Naive B cell (primary cell): ENCODE data around the gene NTM. TPM values are rescaled to one million over a fixed set of nuclear protein-coding genes. Genes with fewer than 3 reads are reported as not detected.

Experiments used
- ATAC-seq, 2 donors: fragments of 150-1000 bp; cut with Tn5 transposase; 2 replicates each; pipeline ENCODE4 v1.10.0; 2021; ENCODE audit warnings: low read depth in 2 of 2, mild to moderate bottlenecking in 2 of 2, moderate library complexity in 2 of 2
- DNase-seq: peaks from one replicate; pipeline ENCODE4 v3.0.0; 2022
- H3K27ac Mint-ChIP-seq, 6 donors: one replicate each; pipeline ENCODE4 v1.8.0; 2020 to 2022; ENCODE audit warnings: mild to moderate bottlenecking in 6 of 6, mixed read lengths in 6 of 6, moderate library complexity in 5 of 6, inconsistent platforms in 2 of 6
- H3K27me3 Mint-ChIP-seq, 3 donors: one replicate each; pipeline ENCODE4 v1.8.0; 2021 to 2022; ENCODE audit warnings: mixed read lengths in 3 of 3, mild to moderate bottlenecking in 1 of 3
- H3K36me3 Mint-ChIP-seq, 2 donors: one replicate each; pipeline ENCODE4 v1.8.0; 2020 to 2022; ENCODE audit warnings: mixed read lengths in 2 of 2, inconsistent platforms in 1 of 2, mild to moderate bottlenecking in 1 of 2
- H3K4me1 Mint-ChIP-seq, 3 donors: one replicate each; pipeline ENCODE4 v1.8.0; 2020 to 2022; ENCODE audit warnings: mixed read lengths in 3 of 3, inconsistent platforms in 1 of 3, mild to moderate bottlenecking in 1 of 3, moderate library complexity in 1 of 3
- H3K4me3 Mint-ChIP-seq, 8 donors: one replicate each; pipeline ENCODE4 v1.8.0; 2020 to 2022; ENCODE audit warnings: mild to moderate bottlenecking in 8 of 8, mixed read lengths in 8 of 8, moderate library complexity in 8 of 8, inconsistent platforms in 2 of 8
- H3K9me3 Mint-ChIP-seq, 7 donors: one replicate each; pipeline ENCODE4 v1.8.0; 2020 to 2022; ENCODE audit warnings: mixed read lengths in 7 of 7, mild to moderate bottlenecking in 5 of 7, inconsistent platforms in 2 of 7, moderate library complexity in 1 of 7
- polyA plus RNA-seq, 6 donors: library from polyadenylated mRNA; unstranded; fragments of 300-500 nt; fragmentation: Illumina TruSeq; gene quantifications; one replicate each; pipeline ENCODE4 v1.2.3, GENCODE V29; 2021; ENCODE audit warnings: low read depth in 6 of 6

NTM gene
- polyA plus RNA-seq, 6 donors from 2014 or later, result not detected

DNA sequence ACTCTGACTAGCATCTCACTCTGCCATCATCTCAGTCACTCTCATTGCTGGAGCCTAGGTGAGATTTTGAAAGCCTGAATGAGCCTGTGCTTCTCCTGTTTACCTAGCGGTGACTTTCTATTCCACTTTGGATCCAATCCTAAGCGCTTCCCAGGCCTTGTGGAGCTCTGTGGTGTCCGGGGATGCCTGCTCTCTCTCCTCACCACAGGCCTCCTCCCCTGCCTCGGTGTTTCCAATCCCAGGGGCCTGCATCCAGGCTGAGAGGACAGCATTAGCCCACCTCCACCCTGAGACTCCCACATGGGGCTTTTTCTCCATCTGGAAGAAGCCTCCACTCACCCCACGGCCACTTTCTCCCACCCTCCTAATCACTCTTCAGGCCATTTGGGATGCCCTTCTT is 380.3 kb downstream of the NTM start:
- ATAC-seq (no peak), DNase-seq (no peak)
- H3K4me1 Mint-ChIP-seq, result no peaks in the 10 kb centered on the region
- peaks cover 0 to 17% (median 6%) of the 10 kb centered on the region in 3 donors for H3K27me3 Mint-ChIP-seq
- H3K9me3 Mint-ChIP-seq, result peaks cover 0 to 15% (median 6%) of the 10 kb centered on the region in 7 donors
- no peak overlapping the region for H3K4me3 Mint-ChIP-seq
- no peak overlapping the region for H3K27ac Mint-ChIP-seq
- no peaks in the 10 kb centered on the region for H3K36me3 Mint-ChIP-seq

DNA sequence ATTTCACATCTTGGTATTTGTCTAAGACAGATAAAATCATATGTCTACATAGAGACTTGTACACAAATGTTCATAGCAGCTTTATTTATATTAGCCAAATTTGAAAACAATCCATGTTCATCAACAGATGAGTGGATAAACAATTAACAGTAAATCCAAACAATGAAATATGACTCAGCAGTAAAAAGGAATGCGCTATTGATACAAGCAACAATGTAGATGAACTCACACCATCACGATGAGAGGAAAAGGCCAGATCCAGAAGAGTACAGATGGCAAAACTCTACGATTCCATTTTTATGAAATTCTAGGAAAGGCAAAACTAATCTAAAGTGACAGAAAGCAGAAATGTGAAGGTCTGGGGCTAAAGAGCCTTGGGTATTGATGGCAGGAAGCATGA is 384.3 kb downstream of the NTM start:
- peaks cover 0 to 15% (median 6%) of the 10 kb centered on the region in 7 donors for H3K9me3 Mint-ChIP-seq
- ATAC-seq (no peak), DNase-seq (no peak)
- no peaks in the 10 kb centered on the region for H3K4me1 Mint-ChIP-seq
- no peak overlapping the region for H3K27ac Mint-ChIP-seq
- no peak overlapping the region for H3K4me3 Mint-ChIP-seq
- H3K36me3 Mint-ChIP-seq, result no peaks in the 10 kb centered on the region
- peaks cover 0 to 6% (median 0%) of the 10 kb centered on the region in 3 donors for H3K27me3 Mint-ChIP-seq

DNA sequence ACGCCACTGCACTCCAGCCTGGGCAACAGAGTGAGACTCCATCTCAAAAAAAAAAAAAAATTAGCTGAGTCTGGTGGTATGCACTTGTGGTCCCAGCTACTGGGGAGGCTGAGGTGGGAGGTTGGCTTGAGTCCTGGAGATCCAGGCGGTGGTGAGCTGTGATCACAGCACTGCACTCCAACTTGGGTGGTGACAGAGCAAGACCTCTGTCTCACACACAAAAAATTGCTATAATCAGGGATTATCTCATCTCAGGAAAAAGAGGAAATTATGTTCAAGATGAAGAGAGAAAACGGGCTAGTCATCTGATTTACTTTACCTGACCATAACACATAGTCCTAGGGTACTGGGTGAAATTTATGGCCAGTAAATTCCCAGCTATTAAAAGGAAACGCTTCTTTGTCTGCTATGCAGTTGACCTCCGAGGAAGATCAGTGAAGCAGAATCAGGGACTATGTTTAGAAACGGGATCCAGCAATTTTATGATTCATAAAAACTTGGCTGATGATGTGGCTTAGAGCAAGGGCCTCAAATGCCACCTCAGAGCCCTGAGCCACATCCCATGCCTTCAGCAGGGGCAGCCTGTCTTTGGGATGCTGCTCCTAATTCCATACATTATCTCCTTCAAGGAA is 386.2 kb downstream of the NTM start:
- no peak overlapping the region for H3K4me3 Mint-ChIP-seq
- no peak for ATAC-seq
- H3K4me1 Mint-ChIP-seq, result no peaks in the 10 kb centered on the region
- no peak overlapping the region for H3K27ac Mint-ChIP-seq
- no peaks in the 10 kb centered on the region for H3K36me3 Mint-ChIP-seq
- DNase-seq, result no peak
- H3K9me3 Mint-ChIP-seq, result peaks cover 0 to 19% (median 9%) of the 10 kb centered on the region in 7 donors
- H3K27me3 Mint-ChIP-seq, result no peaks in the 10 kb centered on the region

DNA sequence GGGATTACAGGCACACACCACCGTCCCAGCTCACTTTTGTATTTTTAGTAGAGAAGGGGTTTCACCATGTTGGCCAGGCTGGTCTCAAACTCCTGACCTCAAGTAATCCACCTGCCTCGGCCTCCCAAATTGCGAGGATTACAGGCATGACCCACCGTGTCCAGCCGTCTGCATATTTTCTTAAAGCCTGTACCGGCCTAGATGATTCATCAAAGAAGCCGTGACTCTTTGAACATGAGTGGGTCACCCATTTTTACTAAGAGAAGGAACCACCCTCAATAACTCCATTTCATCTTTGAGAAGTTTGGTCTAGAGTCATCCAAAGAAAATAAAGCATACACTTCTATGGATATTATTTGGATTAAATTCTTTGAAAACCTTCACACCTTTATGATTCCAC is 388.3 kb downstream of the NTM start:
- H3K36me3 Mint-ChIP-seq, result no peaks in the 10 kb centered on the region
- no peak overlapping the region for H3K4me3 Mint-ChIP-seq
- H3K9me3 Mint-ChIP-seq, result peaks cover 0 to 12% (median 4%) of the 10 kb centered on the region in 7 donors
- no peak overlapping the region for H3K27ac Mint-ChIP-seq
- no peak for DNase-seq
- ATAC-seq, result no peak
- no peaks in the 10 kb centered on the region for H3K4me1 Mint-ChIP-seq
- no peaks in the 10 kb centered on the region for H3K27me3 Mint-ChIP-seq

DNA sequence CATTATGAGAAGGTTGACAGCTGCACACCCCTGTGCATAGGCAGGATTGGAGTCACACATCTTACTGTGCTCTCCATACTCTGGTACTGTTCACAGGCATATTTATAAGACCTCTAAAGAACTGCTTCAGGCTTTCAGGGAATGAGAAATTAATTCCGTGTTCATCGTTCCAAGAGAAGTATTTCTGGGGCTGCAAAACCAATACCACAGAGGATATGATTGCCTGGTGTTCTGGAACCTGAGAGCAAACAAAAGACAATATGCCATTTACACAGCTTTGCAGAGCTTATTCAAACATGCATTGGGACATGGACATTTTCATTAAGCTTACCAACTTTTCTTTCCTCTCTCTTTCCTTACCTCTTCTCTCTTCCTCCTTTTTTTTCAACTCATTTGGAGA is 388.7 kb downstream of the NTM start:
- DNase-seq (no peak), ATAC-seq (no peak)
- no peaks in the 10 kb centered on the region for H3K27me3 Mint-ChIP-seq
- peaks cover 0 to 12% (median 4%) of the 10 kb centered on the region in 7 donors for H3K9me3 Mint-ChIP-seq
- H3K36me3 Mint-ChIP-seq, result no peaks in the 10 kb centered on the region
- no peaks in the 10 kb centered on the region for H3K4me1 Mint-ChIP-seq
- no peak overlapping the region for H3K4me3 Mint-ChIP-seq
- no peak overlapping the region for H3K27ac Mint-ChIP-seq

DNA sequence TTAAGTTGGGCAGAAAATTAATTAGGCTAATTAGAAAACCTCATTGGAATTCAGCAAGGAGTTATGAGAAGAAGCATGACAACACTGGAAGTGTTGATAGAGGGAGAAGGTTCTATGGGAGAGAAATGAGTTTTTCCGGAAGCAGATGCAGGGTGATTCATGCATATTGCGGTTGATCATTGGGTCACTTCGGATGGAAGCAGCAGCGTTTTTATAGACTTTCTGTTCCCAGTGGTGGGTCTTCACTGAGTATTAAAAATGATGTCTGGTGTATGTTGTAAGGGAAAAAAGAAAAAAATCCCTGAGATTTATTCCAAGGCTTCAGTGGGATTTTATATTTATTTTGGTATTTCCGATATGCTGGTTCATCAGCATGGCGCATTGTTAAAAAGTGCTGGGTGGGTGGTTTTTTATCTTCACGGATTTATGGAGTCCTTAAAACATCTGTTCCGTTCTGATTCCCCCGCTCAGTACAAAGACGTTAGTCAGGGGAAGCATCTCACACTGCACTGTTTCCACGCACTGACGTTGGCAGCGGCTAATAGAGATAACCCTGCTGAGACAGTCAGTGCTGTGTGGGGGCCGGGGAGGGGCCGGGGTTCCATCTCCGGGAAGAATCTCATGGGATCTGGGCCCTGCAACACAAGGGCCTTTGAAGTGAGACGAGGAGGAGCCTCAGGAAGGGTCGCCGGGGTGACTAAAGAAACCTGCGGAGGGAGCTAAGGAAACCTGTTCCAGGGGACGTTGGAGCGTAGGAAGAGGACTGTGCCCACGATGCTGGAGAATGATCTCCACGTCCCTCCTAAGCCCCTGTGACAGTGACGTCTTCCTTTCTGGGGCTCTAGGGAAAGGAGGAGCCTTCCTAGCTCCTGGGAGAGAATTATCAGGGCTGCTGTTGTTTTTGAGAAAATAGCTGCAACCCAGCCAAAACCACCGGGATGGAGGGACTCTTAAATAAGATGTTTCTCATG is 390.0 kb downstream of the NTM start:
- Mint-ChIP-seq H3K36me3 (no peaks in the 10 kb centered on the region), H3K9me3 (peaks cover 0 to 11% (median 5%) of the 10 kb centered on the region in 7 donors), H3K4me1 (no peaks in the 10 kb centered on the region), H3K4me3 (no peak overlapping the region), H3K27ac (no peak overlapping the region), H3K27me3 (no peaks in the 10 kb centered on the region)
- DNase-seq, result no peak
- ATAC-seq, result no peak

DNA sequence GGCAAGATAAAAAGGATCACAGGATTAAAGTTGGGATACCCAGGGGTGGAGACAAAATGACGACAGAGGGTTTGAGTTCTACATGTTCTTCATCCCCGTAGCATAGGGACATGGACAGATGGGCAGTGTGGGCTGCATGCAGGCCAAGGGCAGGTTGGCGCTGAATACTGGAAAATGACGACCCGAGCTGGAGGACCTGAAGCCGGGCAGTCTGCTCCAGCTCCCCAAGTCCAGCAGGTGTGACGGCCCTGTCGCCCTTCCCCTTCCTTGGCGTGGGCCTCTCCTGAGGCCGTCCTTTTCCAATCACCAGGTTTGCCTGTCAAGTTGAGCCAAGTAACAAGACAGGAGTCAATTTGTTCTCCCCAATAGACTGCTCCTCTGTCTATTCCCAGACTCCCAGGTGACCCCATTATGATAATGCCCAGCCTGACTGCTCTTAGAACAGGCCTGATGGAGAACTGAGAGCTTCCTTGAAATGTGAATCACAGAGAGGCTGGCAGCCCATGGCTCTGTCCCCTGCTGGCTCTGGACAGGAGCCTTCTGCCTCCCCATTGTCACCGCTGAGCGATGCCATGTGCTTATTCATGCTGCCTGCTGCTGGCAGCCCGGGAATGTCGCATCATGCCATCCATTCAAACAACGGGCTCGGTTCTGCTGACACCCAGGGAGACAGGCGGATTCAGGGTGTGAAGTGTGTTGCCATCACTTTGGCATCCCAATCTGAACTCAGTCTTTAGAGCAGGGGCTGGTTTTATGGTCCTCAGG is 392.1 kb downstream of the NTM start:
- Mint-ChIP-seq H3K9me3 (peaks cover 0 to 11% (median 5%) of the 10 kb centered on the region in 7 donors), H3K4me1 (no peaks in the 10 kb centered on the region), H3K27me3 (no peaks in the 10 kb centered on the region), H3K4me3 (no peak overlapping the region), H3K36me3 (no peaks in the 10 kb centered on the region), H3K27ac (no peak overlapping the region)
- ATAC-seq, result no peak
- DNase-seq, result no peak

DNA sequence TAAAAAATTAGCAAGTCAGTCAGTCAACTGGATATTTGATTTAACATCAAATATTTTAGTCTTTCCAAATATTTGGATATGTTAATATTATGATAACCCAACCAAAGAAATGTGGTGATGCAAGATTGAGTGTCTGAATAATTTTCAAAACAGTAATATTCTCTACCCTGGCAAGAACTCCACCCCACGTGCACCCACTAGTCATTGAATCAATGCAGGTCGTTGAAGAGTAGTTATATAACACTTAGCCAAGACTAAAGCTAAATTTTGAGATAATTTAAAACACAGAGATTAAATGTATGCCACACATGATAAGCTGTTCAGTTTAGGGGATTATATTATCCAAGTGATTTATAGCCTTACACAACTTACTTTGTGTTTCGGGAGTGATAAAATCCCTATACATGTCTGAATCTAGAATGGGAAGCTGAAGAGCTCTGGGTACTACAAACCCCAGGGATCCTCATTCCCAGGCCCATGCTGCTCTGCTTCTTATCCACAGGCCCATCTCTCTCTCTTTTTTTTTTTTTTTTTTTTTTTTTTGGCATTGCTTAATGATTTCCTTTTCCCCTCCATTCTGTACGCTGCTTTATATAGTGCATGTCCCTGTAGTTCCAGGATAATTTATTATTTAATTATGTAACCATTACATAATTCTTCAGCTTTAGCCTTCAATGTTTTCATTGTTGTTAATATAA is 392.9 kb downstream of the NTM start:
- ATAC-seq, result no peak
- Mint-ChIP-seq H3K27me3 (no peaks in the 10 kb centered on the region), H3K9me3 (peaks cover 0 to 11% (median 5%) of the 10 kb centered on the region in 7 donors), H3K27ac (no peak overlapping the region), H3K36me3 (no peaks in the 10 kb centered on the region), H3K4me3 (no peak overlapping the region), H3K4me1 (no peaks in the 10 kb centered on the region)
- no peak for DNase-seq

DNA sequence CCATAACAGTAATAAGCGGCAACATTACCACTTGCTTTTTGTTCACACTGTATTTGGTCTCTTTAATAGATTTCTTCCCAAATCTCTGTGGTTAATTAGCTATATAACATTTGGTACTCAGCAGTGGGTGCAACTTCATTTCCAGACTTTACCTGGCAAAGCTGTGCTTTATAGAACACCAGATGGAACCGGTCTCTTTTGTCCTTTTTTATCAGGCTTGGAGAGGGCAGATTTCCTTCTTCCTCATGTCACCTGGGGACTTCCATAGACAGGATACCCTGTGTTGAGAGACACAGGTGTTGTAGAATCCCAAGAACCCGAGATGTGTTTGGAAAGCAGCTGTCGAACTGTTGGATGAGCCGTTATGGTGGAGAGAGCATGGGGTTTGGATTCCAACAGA is 393.7 kb downstream of the NTM start:
- no peak for ATAC-seq
- Mint-ChIP-seq H3K4me3 (no peak overlapping the region), H3K27me3 (no peaks in the 10 kb centered on the region), H3K9me3 (peaks cover 0 to 11% (median 5%) of the 10 kb centered on the region in 7 donors), H3K36me3 (no peaks in the 10 kb centered on the region), H3K27ac (no peak overlapping the region), H3K4me1 (no peaks in the 10 kb centered on the region)
- DNase-seq, result no peak

DNA sequence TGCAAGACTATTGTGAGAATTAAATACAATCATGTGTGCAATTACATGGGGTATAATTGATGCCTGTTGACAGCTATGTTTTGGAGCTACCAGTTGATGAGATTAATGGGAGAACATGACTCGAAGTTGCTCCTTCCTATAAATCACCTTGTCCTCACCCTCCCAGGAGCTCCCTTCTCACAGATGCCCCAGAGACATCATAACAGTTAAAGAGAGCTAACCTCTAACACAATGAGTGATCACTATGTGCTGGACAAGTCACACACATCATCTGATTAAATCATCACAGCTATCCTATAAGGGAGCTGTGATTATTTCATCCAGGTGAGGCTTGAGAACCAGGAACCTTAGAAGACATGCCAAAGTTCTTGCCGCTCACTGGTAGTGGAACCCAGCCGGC is 394.2 kb downstream of the NTM start:
- Mint-ChIP-seq H3K27ac (no peak overlapping the region), H3K4me3 (no peak overlapping the region), H3K36me3 (no peaks in the 10 kb centered on the region), H3K9me3 (peaks cover 0 to 11% (median 5%) of the 10 kb centered on the region in 7 donors), H3K4me1 (no peaks in the 10 kb centered on the region), H3K27me3 (no peaks in the 10 kb centered on the region)
- no peak for DNase-seq
- ATAC-seq, result no peak

DNA sequence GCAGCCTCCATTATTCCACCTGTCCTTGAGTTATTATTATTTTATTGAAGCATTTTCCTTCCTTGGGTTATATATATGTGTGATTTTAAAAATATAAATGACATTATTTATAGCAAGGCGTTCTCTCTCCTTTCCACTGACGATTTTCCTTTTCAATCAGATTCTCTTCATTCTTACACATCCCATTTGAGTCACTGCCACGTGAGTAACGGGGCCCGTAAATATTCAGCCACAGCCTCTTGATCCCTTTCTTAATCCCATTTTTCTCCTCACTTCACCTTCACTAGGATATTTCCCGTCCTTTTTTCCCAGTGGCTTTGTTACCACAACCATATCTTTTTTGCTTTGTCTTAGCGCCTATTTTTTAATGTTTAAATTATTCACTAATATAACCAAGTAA is 396.2 kb downstream of the NTM start:
- no peak for DNase-seq
- Mint-ChIP-seq H3K27ac (no peak overlapping the region), H3K9me3 (peaks cover 0 to 5% (median 3%) of the 10 kb centered on the region in 7 donors), H3K36me3 (no peaks in the 10 kb centered on the region), H3K4me1 (no peaks in the 10 kb centered on the region), H3K27me3 (no peaks in the 10 kb centered on the region), H3K4me3 (no peak overlapping the region)
- ATAC-seq, result no peak

DNA sequence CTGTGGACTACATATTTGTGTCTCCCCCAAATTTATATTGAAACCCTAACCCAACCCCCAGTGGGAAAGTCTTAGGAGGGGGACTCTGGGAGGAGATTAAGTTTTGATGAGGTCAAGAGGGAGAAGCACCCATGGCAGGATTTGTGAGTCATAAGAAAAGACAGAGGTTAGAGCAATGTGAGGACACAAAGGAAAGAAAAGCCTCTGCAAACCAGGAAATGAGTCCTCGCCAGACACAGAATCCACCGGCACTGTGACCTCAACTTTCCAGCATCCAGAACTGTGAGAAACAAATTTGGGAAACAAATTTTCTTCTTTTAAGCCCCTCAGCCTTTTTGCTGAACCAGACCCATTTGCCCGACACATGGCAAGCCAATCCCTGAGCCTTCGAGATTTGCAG is 397.0 kb downstream of the NTM start:
- no peak for ATAC-seq
- Mint-ChIP-seq H3K27me3 (no peaks in the 10 kb centered on the region), H3K27ac (no peak overlapping the region), H3K4me1 (no peaks in the 10 kb centered on the region), H3K36me3 (no peaks in the 10 kb centered on the region), H3K4me3 (peak overlapping the region in 3 of 8 donors; percentile 16 to 57 (median 27)), H3K9me3 (peaks cover 0 to 5% (median 3%) of the 10 kb centered on the region in 7 donors)
- no peak for DNase-seq

DNA sequence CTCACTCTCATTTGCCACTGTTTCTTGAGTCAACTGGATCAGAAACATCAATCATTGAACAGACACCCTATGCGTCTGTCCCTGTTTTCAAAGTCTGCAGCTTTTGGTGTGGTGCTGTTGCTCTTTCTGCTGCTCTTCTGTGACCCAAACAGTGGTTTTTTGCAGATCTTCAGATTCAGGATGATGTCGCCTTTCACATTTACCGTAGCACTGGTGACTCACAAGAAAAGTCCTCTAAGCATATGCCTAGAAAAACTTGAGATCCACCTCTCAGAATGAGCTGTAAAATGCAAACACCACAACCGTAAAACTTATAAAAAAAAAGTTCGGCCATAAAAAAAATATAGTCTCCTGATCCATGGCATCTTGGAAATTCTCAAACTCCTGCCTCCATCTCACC is 400.4 kb downstream of the NTM start:
- no peak for ATAC-seq
- Mint-ChIP-seq H3K36me3 (no peaks in the 10 kb centered on the region), H3K4me1 (no peaks in the 10 kb centered on the region), H3K9me3 (peaks cover 0 to 3% (median 0%) of the 10 kb centered on the region in 7 donors), H3K27ac (no peak overlapping the region), H3K4me3 (no peak overlapping the region), H3K27me3 (no peaks in the 10 kb centered on the region)
- no peak for DNase-seq
